ENCODE measurements around the gene ADCY5. TPM values are rescaled to one million over a fixed set of nuclear protein-coding genes. Genes with fewer than 3 reads are reported as not detected.

Gene ADCY5
- total and polyA plus RNA-seq, 2 donors (not counting 1 experiment from before 2014, with no cell fraction given) = not detected

DNA sequence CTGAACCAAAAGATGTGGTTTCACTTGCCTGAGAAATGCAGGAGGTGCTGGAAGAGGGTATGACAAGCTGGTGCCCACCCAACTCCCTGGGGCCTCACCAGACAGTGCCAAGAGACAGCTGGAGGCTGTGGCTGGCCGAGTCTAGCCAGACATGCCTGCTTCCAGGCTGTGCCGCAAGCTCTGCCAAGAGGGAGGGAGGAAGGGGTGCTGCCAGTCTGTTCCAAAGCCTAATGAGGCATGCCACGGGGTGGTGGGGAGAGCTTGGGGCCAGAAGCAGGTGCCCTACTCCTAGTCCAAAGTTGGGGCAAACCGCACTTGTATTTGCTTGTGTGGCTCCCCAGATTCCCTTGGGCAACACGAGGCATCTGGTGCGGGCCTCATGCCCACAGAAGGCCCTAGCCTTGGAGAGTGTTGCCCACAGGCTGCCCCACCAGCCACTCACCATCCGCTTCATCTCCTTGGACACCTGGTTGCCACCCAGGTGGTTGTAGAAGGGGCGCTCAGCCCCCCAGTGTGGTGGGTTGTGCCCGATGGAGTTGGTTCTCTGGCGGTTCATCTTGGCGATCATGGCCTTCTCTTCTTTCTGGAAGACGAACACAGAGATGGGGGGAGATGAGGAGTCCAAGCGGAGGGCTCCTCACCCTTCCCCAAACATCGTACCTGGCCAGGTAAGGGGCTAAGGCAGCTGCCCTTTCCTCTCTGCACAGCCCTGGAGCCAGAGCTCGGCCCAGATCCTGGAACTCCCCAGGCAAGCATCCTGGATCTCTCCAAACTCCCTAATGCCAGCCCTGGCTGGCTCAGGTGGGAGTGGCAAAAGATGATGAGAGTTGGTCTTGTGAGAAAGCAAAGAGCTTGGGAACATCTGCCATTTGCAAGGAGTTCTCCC lies 123.8 kb downstream of the ADCY5 start:
- CTCF ChIA-PET = interaction anchor here (1.2 to 3.5 kb wide), 2 partner anchors 15 to 235 kb away, joined by 5 to 19 read pairs; no protein-coding TSS in a partner anchor
- Mint-ChIP-seq H3K9me3 (ENCODE audit: insufficient read depth) (no peaks in the 10 kb centered on the region), H3K4me3 (no peak overlapping the region), H3K27ac (no peak overlapping the region), H3K4me1 (no peaks in the 10 kb centered on the region), H3K27me3 (peaks cover 29% of the 10 kb centered on the region)
- WGBS (ENCODE audit: insufficient coverage) = 90% methylated on average over 10 of the region's 15 CpGs
- Histone ChIP-seq H3K9me3 (ENCODE audit: control extremely low read depth in 1 of 3, control insufficient read depth in 2 of 3, insufficient read depth in 1 of 3, low read length in 2 of 3) (no peaks in the 10 kb centered on the region), H3K4me1 (ENCODE audit: control insufficient read depth in 2 of 2, insufficient read depth in 2 of 2, low read length in 2 of 2) (no peaks in the 10 kb centered on the region), H4K20me1 (ENCODE audit: control insufficient read depth, insufficient read depth, low read length, poor library complexity, severe bottlenecking) (no peaks in the 10 kb centered on the region), H3K9ac (ENCODE audit: low read length) (no peak overlapping the region), H3K27me3 (replicated peaks in 1 of 4; ENCODE audit: control extremely low read depth in 1 of 4, control insufficient read depth in 3 of 4, insufficient read depth in 4 of 4, low read length in 3 of 4) (peaks cover 0 to 2% (median 0%) of the 10 kb centered on the region in 4 experiments), H3K4me3 (ENCODE audit: control extremely low read depth in 1 of 5, extremely low read depth in 1 of 5, insufficient read depth in 1 of 5, low read depth in 2 of 5, low read length in 4 of 5) (no peak overlapping the region), H3K27ac (ENCODE audit: low read length in 2 of 2) (no peak overlapping the region), H3K36me3 (replicated peaks in 1 of 2; ENCODE audit: control extremely low read depth in 1 of 2, control insufficient read depth in 1 of 2, extremely low read depth in 1 of 2, insufficient read depth in 2 of 2, low read length in 1 of 2) (no peaks in the 10 kb centered on the region), H2AFZ (ENCODE audit: insufficient read depth, low read depth, low read length, poor library complexity, severe bottlenecking) (no peak overlapping the region), H3K4me2 (replicated peaks; ENCODE audit: low read depth, low read length, poor library complexity, severe bottlenecking) (no peak overlapping the region), H3K79me2 (ENCODE audit: control insufficient read depth, insufficient read depth, low read length) (no peaks in the 10 kb centered on the region)
- intact Hi-C loops (cut with micrococcal nuclease) = no loop called here
- TF ChIP-seq, protein P1, sequence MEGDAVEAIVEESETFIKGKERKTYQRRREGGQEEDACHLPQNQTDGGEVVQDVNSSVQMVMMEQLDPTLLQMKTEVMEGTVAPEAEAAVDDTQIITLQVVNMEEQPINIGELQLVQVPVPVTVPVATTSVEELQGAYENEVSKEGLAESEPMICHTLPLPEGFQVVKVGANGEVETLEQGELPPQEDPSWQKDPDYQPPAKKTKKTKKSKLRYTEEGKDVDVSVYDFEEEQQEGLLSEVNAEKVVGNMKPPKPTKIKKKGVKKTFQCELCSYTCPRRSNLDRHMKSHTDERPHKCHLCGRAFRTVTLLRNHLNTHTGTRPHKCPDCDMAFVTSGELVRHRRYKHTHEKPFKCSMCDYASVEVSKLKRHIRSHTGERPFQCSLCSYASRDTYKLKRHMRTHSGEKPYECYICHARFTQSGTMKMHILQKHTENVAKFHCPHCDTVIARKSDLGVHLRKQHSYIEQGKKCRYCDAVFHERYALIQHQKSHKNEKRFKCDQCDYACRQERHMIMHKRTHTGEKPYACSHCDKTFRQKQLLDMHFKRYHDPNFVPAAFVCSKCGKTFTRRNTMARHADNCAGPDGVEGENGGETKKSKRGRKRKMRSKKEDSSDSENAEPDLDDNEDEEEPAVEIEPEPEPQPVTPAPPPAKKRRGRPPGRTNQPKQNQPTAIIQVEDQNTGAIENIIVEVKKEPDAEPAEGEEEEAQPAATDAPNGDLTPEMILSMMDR (IDR thresholded peaks at IDR 0.05) = no peak
- TF ChIP-seq EZH2 (IDR thresholded peaks at IDR 0.05; ENCODE audit: borderline replicate concordance, insufficient read depth, low read depth, low read length, poor library complexity, severe bottlenecking) = no peak
- DNase-seq (no peak), ATAC-seq (ENCODE audit: low read depth) (no peak)
- POLR2A ChIA-PET = interaction anchor here (0.5 kb wide), 1 partner anchor 1863 kb away, joined by 4 read pairs; no protein-coding TSS in a partner anchor

DNA sequence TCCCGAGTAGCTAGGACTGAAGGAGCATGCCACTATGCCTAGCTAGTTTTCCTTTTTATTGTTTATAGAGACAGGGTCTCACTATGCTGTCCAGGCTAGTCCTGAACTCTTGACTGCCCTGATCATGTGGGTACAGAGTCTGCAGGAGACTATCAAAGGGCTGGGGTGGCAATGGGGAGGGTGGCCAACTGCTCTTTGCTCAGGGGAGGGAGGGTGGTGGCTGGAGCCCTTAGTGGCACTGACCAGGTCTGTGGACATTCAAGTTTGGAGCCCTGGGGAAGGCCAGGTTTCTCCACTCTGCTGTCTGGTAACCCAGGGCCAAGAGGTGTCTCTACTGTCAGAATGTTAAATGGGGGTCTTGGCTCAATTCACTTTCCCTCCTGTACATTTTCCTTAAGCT lies 125.1 kb downstream of the ADCY5 start:
- Histone ChIP-seq H3K27me3 (replicated peaks in 1 of 4; ENCODE audit: control extremely low read depth in 1 of 4, control insufficient read depth in 3 of 4, insufficient read depth in 4 of 4, low read length in 3 of 4) (no peaks in the 10 kb centered on the region), H3K79me2 (ENCODE audit: control insufficient read depth, insufficient read depth, low read length) (no peaks in the 10 kb centered on the region), H3K4me2 (replicated peaks; ENCODE audit: low read depth, low read length, poor library complexity, severe bottlenecking) (no peak overlapping the region), H3K4me1 (ENCODE audit: control insufficient read depth in 2 of 2, insufficient read depth in 2 of 2, low read length in 2 of 2) (no peaks in the 10 kb centered on the region), H3K9me3 (ENCODE audit: control extremely low read depth in 1 of 3, control insufficient read depth in 2 of 3, insufficient read depth in 1 of 3, low read length in 2 of 3) (no peaks in the 10 kb centered on the region), H4K20me1 (ENCODE audit: control insufficient read depth, insufficient read depth, low read length, poor library complexity, severe bottlenecking) (no peaks in the 10 kb centered on the region), H3K36me3 (replicated peaks in 1 of 2; ENCODE audit: control extremely low read depth in 1 of 2, control insufficient read depth in 1 of 2, extremely low read depth in 1 of 2, insufficient read depth in 2 of 2, low read length in 1 of 2) (no peaks in the 10 kb centered on the region), H3K9ac (ENCODE audit: low read length) (no peak overlapping the region), H3K4me3 (ENCODE audit: control extremely low read depth in 1 of 5, extremely low read depth in 1 of 5, insufficient read depth in 1 of 5, low read depth in 2 of 5, low read length in 4 of 5) (no peak overlapping the region), H2AFZ (ENCODE audit: insufficient read depth, low read depth, low read length, poor library complexity, severe bottlenecking) (no peak overlapping the region), H3K27ac (ENCODE audit: low read length in 2 of 2) (no peak overlapping the region)
- 80% methylated on average over 1 of the region's 1 CpG for WGBS (ENCODE audit: insufficient coverage)
- TF ChIP-seq, protein P1 (IDR thresholded peaks at IDR 0.05) = no peak
- no peak for TF ChIP-seq EZH2 (IDR thresholded peaks at IDR 0.05; ENCODE audit: borderline replicate concordance, insufficient read depth, low read depth, low read length, poor library complexity, severe bottlenecking)
- ChIA-PET CTCF (interaction anchor here (0.6 to 0.7 kb wide), 2 partner anchors 43 to 1333 kb away, joined by 3 read pairs; no protein-coding TSS in a partner anchor), POLR2A (no interaction called here)
- ATAC-seq (ENCODE audit: low read depth) = no peak
- intact Hi-C loops (cut with micrococcal nuclease) = no loop called here
- no peaks in the 10 kb centered on the region for H3K4me1 Mint-ChIP-seq
- DNase-seq = no peak
- peaks cover 28% of the 10 kb centered on the region for H3K27me3 Mint-ChIP-seq
- H3K9me3 Mint-ChIP-seq (ENCODE audit: insufficient read depth) = no peaks in the 10 kb centered on the region
- H3K4me3 Mint-ChIP-seq = no peak overlapping the region
- no peak overlapping the region for H3K27ac Mint-ChIP-seq
